ENCODE data around the gene PCLAF. TPM values are rescaled to one million over a fixed set of nuclear protein-coding genes. Genes with fewer than 3 reads are reported as not detected.
"Not testable (repeated sequence)": the region's sequence is repeated elsewhere in the genome, so short reads cannot be mapped to it uniquely, and the experiment has no call there.

The PCLAF gene
- total RNA-seq, 4 donors from 2014 or later = 2.5 to 13.1 (median 3.0) TPM

DNA sequence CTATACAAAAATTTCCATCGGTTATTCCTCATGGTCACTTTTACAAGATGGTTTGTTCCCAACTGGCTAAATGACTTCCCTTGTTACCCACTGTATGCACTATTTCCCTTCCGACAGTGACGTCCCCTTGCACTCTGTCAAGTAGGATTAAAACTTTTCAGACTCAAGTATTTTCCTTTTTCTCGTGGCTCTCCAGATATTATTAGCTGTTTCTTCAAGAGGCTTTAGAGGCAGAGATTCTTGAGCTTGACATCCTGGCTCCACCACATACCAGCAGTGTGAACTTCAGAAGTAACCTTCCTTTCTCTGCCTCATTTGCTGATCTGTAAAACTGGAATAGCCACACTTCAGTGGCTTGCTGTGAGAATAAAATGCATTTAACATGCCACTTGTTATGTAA, 39.3 kb downstream of the PCLAF start:
- H3K4me3 ChIP-seq = no peak overlapping the region
- 91% methylated on average over 4 of the region's 4 CpGs for WGBS
- peaks cover 22% of the 10 kb centered on the region for H3K4me1 ChIP-seq
- H3K27ac ChIP-seq = no peak overlapping the region
- H3K36me3 ChIP-seq = peaks cover 8% of the 10 kb centered on the region
- TF ChIP-seq POLR2A (IDR thresholded peaks at IDR 0.05) (no peak), EP300 (IDR thresholded peaks at IDR 0.05) (no peak), POLR2AphosphoS5 (IDR thresholded peaks at IDR 0.05) (no peak)
- TF ChIP-seq, protein P1, sequence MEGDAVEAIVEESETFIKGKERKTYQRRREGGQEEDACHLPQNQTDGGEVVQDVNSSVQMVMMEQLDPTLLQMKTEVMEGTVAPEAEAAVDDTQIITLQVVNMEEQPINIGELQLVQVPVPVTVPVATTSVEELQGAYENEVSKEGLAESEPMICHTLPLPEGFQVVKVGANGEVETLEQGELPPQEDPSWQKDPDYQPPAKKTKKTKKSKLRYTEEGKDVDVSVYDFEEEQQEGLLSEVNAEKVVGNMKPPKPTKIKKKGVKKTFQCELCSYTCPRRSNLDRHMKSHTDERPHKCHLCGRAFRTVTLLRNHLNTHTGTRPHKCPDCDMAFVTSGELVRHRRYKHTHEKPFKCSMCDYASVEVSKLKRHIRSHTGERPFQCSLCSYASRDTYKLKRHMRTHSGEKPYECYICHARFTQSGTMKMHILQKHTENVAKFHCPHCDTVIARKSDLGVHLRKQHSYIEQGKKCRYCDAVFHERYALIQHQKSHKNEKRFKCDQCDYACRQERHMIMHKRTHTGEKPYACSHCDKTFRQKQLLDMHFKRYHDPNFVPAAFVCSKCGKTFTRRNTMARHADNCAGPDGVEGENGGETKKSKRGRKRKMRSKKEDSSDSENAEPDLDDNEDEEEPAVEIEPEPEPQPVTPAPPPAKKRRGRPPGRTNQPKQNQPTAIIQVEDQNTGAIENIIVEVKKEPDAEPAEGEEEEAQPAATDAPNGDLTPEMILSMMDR (IDR thresholded peaks at IDR 0.05) = no peak
- no peaks in the 10 kb centered on the region for H3K27me3 ChIP-seq
- DNase-seq (ENCODE audit: low spot score in 2 of 2) = no peak
- H3K9me3 ChIP-seq = no peaks in the 10 kb centered on the region

GRCh38 chr15:64340355-64340754, 40.9 kb downstream of the PCLAF start:
- no peak overlapping the region for H3K4me3 ChIP-seq
- TF ChIP-seq, protein P1 (IDR thresholded peaks at IDR 0.05) = no peak
- TF ChIP-seq POLR2AphosphoS5 (IDR thresholded peaks at IDR 0.05) (no peak), EP300 (IDR thresholded peaks at IDR 0.05) (no peak), POLR2A (IDR thresholded peaks at IDR 0.05) (no peak)
- H3K9me3 ChIP-seq = no peaks in the 10 kb centered on the region
- DNase-seq (ENCODE audit: low spot score in 2 of 2) = no peak
- H3K4me1 ChIP-seq = peaks cover 18% of the 10 kb centered on the region
- H3K36me3 ChIP-seq = peaks cover 8% of the 10 kb centered on the region
- WGBS = 100% methylated on average over 1 of the region's 1 CpG
- H3K27me3 ChIP-seq = no peaks in the 10 kb centered on the region
- no peak overlapping the region for H3K27ac ChIP-seq

GRCh38 chr15:64337761-64338160, 43.5 kb downstream of the PCLAF start:
- no peak overlapping the region for H3K27ac ChIP-seq
- TF ChIP-seq POLR2A (IDR thresholded peaks at IDR 0.05) (no peak), EP300 (IDR thresholded peaks at IDR 0.05) (no peak), POLR2AphosphoS5 (IDR thresholded peaks at IDR 0.05) (no peak)
- TF ChIP-seq, protein P1 (IDR thresholded peaks at IDR 0.05) = no peak
- DNase-seq (ENCODE audit: low spot score in 2 of 2) = no peak
- WGBS = 90% methylated on average over 2 of the region's 2 CpGs
- no peaks in the 10 kb centered on the region for H3K9me3 ChIP-seq
- H3K4me1 ChIP-seq = no peaks in the 10 kb centered on the region
- H3K27me3 ChIP-seq = no peaks in the 10 kb centered on the region
- H3K36me3 ChIP-seq = peaks cover 8% of the 10 kb centered on the region
- H3K4me3 ChIP-seq = no peak overlapping the region

GRCh38 chr15:64333986-64334929, 47.0 kb downstream of the PCLAF start:
- Histone ChIP-seq H3K4me1 (no peaks in the 10 kb centered on the region), H3K27me3 (no peaks in the 10 kb centered on the region), H3K9me3 (no peaks in the 10 kb centered on the region), H3K27ac (no peak overlapping the region), H3K36me3 (peaks cover 3% of the 10 kb centered on the region), H3K4me3 (no peak overlapping the region)
- TF ChIP-seq POLR2AphosphoS5 (IDR thresholded peaks at IDR 0.05) = no peak
- TF ChIP-seq EP300 (IDR thresholded peaks at IDR 0.05) = no peak
- TF ChIP-seq, protein P1 (IDR thresholded peaks at IDR 0.05) = no peak
- no peak for TF ChIP-seq POLR2A (IDR thresholded peaks at IDR 0.05)
- WGBS = 84% methylated on average over 9 of the region's 9 CpGs
- DNase-seq (ENCODE audit: low spot score in 2 of 2) = no peak

DNA sequence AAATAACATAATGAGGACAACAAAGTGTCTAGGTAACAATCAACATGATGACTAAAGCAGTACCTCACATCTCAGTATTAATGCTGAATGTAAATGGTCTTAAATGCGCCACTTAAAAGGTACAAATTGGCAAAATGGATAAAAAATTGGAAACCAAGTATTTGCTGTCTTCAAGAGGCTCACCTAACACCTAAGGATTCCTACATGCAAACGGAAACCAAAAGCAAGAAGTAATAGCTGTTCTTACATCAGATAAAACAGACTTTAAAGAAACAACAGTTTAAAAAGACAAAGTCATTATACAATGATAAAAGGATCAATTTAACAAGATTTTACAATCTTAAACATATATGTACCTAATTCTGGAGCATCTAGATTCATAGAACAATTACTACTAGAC, 47.7 kb downstream of the PCLAF start:
- TF ChIP-seq EP300 (IDR thresholded peaks at IDR 0.05) (no peak), POLR2AphosphoS5 (IDR thresholded peaks at IDR 0.05) (no peak), POLR2A (IDR thresholded peaks at IDR 0.05) (no peak)
- TF ChIP-seq, protein P1 (IDR thresholded peaks at IDR 0.05) = no peak
- Histone ChIP-seq H3K36me3 (peaks cover 3% of the 10 kb centered on the region), H3K27ac (no peak overlapping the region), H3K27me3 (no peaks in the 10 kb centered on the region), H3K4me1 (no peaks in the 10 kb centered on the region), H3K9me3 (no peaks in the 10 kb centered on the region), H3K4me3 (no peak overlapping the region)
- DNase-seq (ENCODE audit: low spot score in 2 of 2) = no peak
- 94% methylated on average over 2 of the region's 2 CpGs for WGBS

- no CpG with 5 or more reads among the region's 3 CpGs for WGBS
- H3K36me3 ChIP-seq; H3K27me3 ChIP-seq; H3K4me3 ChIP-seq; DNase-seq (ENCODE audit: low spot score in 2 of 2); H3K9me3 ChIP-seq; H3K27ac ChIP-seq; H3K4me1 ChIP-seq: not testable (repeated sequence)
Measured at GRCh38 chr15:64331668-64332067, 49.6 kb downstream of the PCLAF start.

- not testable (repeated sequence) for H3K36me3 ChIP-seq; H3K4me1 ChIP-seq; DNase-seq (ENCODE audit: low spot score in 2 of 2); H3K27ac ChIP-seq; H3K9me3 ChIP-seq; H3K27me3 ChIP-seq; H3K4me3 ChIP-seq
- no CpG with 5 or more reads among the region's 15 CpGs for WGBS
Measured at GRCh38 chr15:64326975-64327374, 54.3 kb downstream of the PCLAF start.

DNA sequence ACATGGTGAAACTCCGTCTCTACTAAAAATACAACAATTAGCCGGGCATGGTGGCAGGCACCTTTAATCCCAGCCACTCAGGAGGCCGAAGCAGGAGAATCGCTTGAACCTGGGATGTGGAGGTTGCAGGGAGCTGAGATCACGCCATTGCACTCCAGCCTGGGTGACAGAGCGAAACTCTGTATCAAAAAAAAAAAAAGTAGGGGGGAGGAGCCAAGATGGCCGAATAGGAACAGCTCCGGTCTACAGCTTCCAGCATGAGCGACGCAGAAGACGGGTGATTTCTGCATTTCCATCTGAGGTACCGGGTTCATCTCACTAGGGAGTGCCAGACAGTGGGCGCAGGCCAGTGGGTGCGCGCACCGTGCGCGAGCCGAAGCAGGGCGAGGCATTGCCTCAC, 54.8 kb downstream of the PCLAF start:
- not testable (repeated sequence) for H3K36me3 ChIP-seq; H3K9me3 ChIP-seq; H3K27me3 ChIP-seq; DNase-seq (ENCODE audit: low spot score in 2 of 2); H3K27ac ChIP-seq; H3K4me1 ChIP-seq
- peak overlapping the region; percentile 14 for H3K4me3 ChIP-seq
- 80% methylated on average over 11 of the region's 20 CpGs for WGBS
